ENCODE measurements around the gene MAP3K15.
"Not testable (repeated sequence)": the region's sequence is repeated elsewhere in the genome, so short reads cannot be mapped to it uniquely, and the experiment has no call there.

DNA sequence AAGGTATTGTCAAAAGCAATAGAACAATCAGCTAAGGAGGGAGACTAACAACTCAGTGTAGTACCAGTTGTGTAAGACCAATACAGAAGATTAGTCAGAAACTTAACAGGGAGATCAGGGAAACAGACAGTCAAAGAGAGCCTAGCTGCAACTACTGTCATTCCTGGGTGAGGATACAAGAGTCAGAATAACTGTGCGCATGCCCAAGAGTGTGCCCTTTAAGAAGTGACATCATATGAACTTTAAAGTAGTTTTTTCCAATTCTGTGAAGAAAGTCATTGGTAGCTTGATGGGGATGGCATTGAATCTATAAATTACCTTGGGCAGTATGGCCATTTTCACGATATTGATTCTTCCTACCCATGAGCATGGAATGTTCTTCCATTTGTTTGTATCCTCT is 46.9 kb downstream of the MAP3K15 start:
- not testable (repeated sequence) for TF ChIP-seq POLR2A, SPI1, TAF1 (IDR thresholded peaks at IDR 0.05; ENCODE audit: low read depth, low read length)
